GM21619 (cell line): ENCODE data around the gene TAS2R1.

ENCODE experiments used
- ATAC-seq: cut with Tn5 transposase; IDR thresholded peaks from one replicate; pipeline ENCODE4 v1.9.1; 2021; ENCODE audit not compliant: unreplicated experiment

The TAS2R1 gene

GRCh38 chr5:9589049-9589835 is 40.9 kb downstream of the TAS2R1 start:
- no peak for ATAC-seq

GRCh38 chr5:9588254-9588653 is 41.9 kb downstream of the TAS2R1 start:
- no peak for ATAC-seq

GRCh38 chr5:9587135-9587534 is 43.0 kb downstream of the TAS2R1 start:
- ATAC-seq, result no peak

GRCh38 chr5:9582406-9582805 is 47.7 kb downstream of the TAS2R1 start:
- no peak for ATAC-seq
